ENCODE data around the gene GJA9. TPM values are rescaled to one million over a fixed set of nuclear protein-coding genes. Genes with fewer than 3 reads are reported as not detected.
"Not testable (repeated sequence)": the region's sequence is repeated elsewhere in the genome, so short reads cannot be mapped to it uniquely, and the experiment has no call there.

GJA9 gene
- total RNA-seq, 1 donor from 2014 or later = not detected

DNA sequence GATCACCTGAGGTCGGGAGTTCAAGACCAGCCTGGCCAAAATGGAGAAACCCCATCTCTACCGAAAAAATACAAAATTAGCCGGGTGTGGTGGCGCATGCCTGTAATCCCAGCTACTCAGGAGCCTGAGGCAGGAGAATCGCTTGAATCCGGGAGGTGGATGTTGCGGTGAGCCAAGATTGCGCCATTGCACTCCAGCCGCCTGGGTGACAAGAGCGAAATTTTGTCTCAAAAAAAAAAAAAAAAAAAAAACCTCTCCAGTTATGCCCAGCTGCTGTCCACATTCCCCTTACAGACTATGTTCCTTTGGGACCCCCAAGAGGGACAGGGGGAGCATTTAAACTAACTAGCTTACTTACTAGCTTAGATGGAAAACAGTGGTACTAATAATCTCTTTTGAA, 45.1 kb downstream of the GJA9 start:
- intact Hi-C loops (cut with micrococcal nuclease) = loop anchor here (10.0 kb wide), 1 partner anchor 802 kb away; no protein-coding TSS in a partner anchor
- ATAC-seq, DNase-seq: not testable (repeated sequence)

DNA sequence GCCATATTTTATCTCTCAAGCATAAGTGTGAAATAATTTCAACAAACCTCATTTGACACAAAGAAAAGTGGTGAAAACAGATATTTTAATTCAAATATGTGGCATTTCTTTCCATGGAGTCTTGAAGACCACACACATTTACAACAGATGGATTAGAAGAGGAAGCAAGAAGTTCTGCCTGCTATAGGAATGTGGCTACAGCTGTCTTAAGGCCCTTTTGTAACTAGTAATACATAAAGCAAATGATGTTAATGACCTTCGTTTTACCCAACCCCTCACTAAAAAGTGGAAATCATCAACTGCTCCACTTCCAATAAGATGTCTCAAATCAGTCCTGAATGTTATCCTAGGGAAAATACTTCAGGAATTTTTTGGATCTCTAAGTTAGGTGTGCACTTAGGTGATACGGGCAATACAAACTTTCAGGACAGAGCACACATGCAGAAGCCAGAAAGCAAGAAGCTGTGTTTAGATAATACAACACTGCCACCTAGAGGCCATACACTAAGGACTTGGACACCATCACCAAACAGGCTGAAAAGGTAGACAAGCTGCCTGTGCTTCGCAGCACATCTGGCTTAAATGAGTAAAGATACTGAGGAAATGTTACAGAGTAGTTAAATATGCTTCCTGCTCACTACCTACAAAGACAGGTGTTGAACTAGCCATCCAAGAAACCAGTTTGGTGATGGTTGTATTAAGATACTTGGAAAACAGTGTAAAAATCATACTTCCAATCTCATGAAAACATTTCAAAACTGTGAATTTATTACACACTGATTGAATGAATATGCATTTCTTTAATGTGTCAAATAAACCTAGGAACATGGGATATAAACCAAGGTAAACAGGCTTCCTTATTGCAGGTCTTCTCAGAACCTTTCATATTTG, 46.2 kb downstream of the GJA9 start:
- intact Hi-C loops (cut with micrococcal nuclease) = loop anchor here (10.0 kb wide), 1 partner anchor 800 kb away; no protein-coding TSS in a partner anchor
- DNase-seq (no peak), ATAC-seq (peak; percentile 81)

DNA sequence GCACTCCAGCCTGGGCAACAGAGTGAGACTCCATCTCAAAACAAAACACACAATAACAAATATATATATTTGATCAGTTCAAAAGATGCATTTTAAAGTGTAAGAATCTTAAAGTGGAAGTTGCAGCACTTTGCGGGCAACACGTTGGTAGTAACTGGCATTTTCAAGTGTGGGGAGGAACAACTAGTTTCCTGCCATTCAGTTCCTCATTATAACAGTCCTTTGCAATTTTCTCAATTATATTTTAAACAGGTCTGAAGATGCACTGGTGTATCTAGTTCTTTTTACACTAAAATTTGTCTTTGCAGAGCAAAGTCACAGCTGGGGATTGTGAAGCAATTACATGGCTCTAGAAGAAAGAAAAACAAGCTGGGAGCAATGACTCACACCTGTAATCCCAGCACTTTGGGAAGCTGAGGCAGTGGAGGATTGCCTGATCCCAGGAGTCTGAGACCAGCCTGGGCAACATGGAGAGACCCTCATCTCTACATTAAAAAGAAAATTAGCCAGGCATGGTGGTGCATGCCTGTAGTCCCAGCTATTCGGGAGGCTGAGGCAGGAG, 47.1 kb downstream of the GJA9 start:
- DNase-seq (no peak), ATAC-seq (no peak)
- intact Hi-C loops (cut with micrococcal nuclease) = loop anchor here (10.0 kb wide), 1 partner anchor 800 kb away; no protein-coding TSS in a partner anchor

DNA sequence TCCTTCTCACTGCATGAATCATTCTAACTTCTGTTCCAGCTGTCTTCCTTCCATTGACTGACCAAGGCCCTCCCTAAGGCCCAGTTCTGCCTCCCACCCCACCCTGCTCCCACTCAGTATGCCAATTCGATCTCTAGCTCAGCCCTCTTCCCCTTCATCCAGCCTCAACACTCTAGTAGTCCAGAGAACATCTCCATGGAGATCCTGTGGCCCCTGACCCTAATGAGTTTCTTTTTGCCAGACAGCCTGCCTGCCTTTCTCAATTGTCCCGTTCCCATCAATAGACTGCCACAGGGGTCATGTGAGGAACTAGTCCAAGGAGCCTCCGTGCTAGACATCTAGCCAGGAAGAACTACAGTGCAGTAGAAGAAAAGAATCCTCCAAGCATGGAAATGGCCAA, 48.2 kb downstream of the GJA9 start:
- intact Hi-C loops (cut with micrococcal nuclease) = loop anchor here (10.0 kb wide), 1 partner anchor 798 kb away; no protein-coding TSS in a partner anchor
- no peak for ATAC-seq
- DNase-seq = no peak

DNA sequence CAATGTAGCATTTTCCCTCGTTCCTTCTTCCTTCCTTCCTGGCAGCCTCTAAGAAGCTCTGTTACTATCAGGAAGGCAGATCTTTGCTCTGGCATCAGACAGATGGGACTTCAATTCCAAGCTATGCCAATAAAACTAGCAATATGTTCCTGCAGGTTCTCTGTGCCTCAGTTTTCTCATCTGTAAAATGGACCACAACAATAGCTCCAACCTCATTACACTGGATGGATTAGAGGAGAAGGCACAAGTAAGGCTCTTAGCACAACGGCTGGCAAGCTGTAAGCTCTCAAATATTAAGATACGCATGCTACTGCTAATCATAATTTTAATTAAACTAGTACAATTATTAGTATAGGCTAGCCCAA, 49.0 kb downstream of the GJA9 start:
- intact Hi-C loops (cut with micrococcal nuclease) = loop anchor here (10.0 kb wide), 1 partner anchor 798 kb away; no protein-coding TSS in a partner anchor
- ATAC-seq = no peak

DNA sequence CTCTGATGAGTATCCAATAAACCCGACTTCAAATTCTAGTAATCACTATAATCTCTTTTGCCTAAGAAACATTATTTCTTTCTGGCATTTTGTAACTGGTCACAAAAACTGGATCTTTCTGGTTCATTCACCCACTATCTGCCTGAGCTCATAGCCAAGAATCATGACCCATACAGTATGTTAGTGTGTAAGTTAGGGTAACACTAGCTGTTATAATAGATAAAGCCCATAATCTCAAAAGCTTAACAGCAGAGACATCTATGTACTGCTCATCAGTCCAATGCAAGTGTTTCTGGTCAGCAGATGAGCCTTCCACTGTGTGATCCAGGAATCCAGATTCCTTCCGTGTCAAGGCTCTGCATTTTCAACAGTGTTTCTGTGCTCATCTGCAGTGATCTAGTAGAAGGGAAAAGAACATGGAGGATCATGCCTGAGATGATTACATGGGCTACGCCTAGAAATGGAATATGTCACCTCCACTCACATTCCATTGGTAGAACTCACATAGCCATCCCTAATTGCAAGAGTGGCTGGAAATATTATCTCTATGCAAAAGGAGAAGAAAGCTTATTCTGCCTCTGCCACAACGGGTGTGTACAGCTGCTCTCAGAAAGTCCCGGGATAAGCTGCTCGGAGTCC, 49.5 kb downstream of the GJA9 start:
- no peak for ATAC-seq
- no peak for DNase-seq
- intact Hi-C loops (cut with micrococcal nuclease) = loop anchor here (10.0 kb wide), 1 partner anchor 797 kb away; no protein-coding TSS in a partner anchor

More for the DNA sequence above, 49.0 kb downstream of the GJA9 start:
- no peak for DNase-seq

DNA sequence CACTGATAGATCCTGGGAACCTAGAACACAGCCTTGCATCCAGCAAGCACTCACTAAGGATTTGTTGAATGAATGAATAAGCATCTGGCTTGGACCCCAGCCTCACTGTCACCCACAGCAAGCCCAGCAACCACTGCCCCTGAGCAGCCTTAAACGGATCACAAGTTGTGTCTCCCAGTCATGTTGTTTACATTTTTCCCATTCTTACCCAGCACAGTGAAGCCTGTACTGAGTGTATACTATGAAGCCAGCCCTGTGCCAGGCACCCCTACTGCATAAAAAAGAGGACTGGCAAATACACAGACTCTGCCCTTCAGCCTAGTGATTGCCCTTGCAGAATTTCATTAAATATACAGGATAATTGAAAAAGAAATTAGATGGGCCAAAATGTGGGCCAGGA, 52.0 kb downstream of the GJA9 start:
- intact Hi-C loops (cut with micrococcal nuclease) = no loop called here
- DNase-seq (no peak), ATAC-seq (no peak)

DNA sequence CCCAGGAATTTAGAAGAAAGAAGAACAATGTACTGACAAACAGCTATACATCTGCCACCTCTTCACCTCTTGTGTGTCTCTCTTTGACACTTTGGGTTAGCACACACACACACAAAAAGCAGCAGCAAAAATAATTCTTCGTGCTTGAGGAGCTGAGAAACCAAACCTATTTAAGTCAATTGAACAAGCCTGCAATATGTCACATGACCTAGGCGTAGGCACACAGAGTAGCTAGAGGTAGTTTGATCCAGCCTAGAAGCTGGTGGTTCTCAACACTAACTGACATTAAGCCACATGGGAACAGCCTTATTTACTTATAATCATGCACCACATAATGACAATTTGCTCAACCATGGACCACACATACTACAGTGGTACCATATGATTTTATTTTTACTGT, 54.1 kb downstream of the GJA9 start:
- DNase-seq (no peak), ATAC-seq (no peak)
- intact Hi-C loops (cut with micrococcal nuclease) = no loop called here

DNA sequence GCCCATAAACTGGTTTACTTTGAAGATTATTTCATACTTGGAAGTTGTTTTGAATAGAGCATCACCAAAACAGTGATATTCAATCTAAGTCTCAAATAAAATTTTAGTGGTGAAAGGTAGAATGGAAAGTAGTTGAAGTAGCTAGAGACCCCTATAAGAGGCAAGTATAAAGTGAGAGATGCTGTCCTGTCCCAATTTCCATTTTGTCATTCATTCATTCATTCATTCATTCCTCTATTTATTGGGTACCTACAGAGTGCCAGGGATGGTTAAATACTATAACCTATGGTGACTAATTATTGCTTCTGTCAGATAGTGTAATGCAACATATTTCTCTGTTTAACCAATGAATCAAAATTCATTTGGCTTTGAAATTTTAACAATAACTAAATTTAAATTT, 54.5 kb downstream of the GJA9 start:
- no peak for ATAC-seq
- DNase-seq = no peak
- intact Hi-C loops (cut with micrococcal nuclease) = no loop called here

DNA sequence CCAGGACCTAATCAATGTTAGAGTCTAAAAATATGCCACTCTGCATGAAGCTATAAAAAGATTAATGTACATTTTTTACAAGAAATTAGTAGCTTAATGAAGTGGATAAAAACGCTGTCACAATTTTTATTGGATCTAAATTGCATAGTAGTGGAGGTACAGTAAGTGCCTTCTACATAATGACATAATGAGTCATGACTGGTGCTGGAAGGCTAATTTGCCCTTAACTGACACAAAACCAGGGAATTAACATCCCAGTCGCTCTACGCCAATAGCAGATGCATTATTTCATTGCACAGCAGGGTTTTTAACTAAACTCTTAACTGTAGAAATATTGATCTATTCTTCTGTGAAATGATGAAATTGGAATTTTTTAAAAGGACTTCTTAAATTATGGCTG, 55.1 kb downstream of the GJA9 start:
- no peak for ATAC-seq
- intact Hi-C loops (cut with micrococcal nuclease) = no loop called here
- DNase-seq = no peak

Other genes with a start within 250 kb of the GJA9 start
- gene RRAGC, start 21.8 kb downstream of the GJA9 start, total RNA-seq = 23.2 TPM
- 16.7 TPM for gene MYCBP, start 8.2 kb downstream of the GJA9 start, total RNA-seq
- not detected for gene RHBDL2, start 60.2 kb upstream of the GJA9 start, total RNA-seq
- 66.4 TPM for gene AKIRIN1, start 109.7 kb upstream of the GJA9 start, total RNA-seq
- 782 TPM for gene NDUFS5, start 144.8 kb upstream of the GJA9 start, total RNA-seq

Data from left ventricle myocardium superior (tissue), 1 donor.